HG02852 (cell line): Measurements from ENCODE around the gene CXCL10.
"Not testable (repeated sequence)": the region's sequence is repeated elsewhere in the genome, so short reads cannot be mapped to it uniquely, and the experiment has no call there.

ENCODE experiments used
- ATAC-seq: cut with Tn5 transposase; IDR thresholded peaks from one replicate; pipeline ENCODE4 v1.9.1; 2021; ENCODE audit warnings: mild to moderate bottlenecking, moderate library complexity; ENCODE audit not compliant: unreplicated experiment

Gene CXCL10

DNA sequence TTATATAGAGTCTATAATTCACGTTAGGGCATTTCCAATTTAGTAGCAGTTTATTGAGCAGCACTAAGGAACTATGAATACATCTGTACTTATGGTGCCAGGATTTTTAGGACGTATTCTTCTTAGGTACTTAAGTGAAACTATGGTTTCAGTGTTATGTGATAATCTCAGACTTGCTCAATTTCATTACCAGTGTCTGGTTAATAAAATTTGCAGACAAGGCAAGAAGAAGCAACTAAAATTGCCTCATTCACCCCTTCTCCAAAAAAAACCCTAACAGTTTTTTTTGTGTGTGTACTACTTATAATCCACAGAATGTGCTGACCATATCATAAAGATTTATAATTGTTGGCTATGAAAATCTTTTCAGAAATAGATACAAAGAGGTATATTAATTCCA is 6.0 kb upstream of the CXCL10 start:
- no peak for ATAC-seq

DNA sequence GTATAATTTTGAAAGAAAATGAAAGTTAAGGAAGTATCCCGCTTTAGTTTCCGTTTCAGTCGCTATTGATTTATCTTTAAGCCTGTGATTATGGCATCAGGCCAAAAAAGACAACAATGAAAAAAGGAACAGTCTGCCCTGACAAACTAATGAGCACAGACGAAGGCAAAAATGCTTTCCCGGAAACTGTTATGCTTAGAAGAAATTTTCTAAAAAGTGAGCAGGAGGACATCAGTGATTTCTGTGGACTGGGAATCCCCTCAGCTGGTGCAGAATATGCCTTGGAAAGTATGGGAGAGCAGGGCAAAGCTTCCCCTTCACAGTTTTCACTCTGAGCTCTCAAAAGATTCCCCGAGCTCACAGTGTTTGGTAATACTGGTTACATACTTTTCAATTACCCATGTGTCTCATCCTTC is 5.1 kb upstream of the CXCL10 start:
- ATAC-seq: no peak

- ATAC-seq: no peak
Measured at GRCh38 chr4:76024065-76024464, 768 bp upstream of the CXCL10 start.

DNA sequence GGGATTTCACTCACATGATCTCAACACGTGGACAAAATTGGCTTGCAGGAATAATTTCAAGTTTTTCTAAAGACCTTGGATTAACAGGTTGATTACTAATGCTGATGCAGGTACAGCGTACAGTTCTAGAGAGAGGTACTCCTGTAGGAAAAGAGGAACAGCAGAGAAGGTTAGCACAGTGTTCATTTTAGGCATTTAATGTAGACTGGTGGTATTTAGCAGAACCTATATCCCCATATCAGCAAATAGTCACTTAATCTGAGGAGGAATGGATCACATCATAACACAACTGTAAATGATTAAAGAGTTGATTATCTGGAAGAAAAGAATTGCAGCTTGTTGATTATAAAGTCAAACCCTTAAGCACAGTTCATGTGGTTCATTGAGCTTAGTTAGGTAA is 620 bp downstream of the CXCL10 start:
- ATAC-seq: no peak

- no peak for ATAC-seq
Measured at GRCh38 chr4:76022031-76022430, 1.3 kb downstream of the CXCL10 start.

- no peak for ATAC-seq
Measured at GRCh38 chr4:76017056-76017686, 6.1 kb downstream of the CXCL10 start.

GRCh38 chr4:76016393-76016792 is 6.9 kb downstream of the CXCL10 start:
- ATAC-seq: peak; percentile 68

DNA sequence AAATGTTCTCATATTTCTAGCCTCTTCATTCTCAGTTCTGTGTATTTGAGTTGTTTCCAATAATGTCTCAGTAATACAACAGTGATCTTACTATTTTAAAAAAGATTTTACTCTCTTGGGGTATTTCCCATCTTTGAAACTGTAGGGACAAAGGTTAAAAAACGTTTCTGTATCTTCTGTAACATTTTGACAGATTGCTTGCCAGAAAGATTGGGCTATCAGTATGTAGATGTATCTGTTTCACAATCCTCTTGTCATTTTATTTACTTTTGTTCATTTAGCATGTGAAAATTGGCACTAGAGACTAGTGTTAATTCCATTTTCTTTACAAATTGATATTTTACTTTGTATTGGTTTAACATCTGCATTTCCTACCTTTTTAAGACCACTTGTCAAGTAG is 9.8 kb downstream of the CXCL10 start:
- ATAC-seq: no peak

DNA sequence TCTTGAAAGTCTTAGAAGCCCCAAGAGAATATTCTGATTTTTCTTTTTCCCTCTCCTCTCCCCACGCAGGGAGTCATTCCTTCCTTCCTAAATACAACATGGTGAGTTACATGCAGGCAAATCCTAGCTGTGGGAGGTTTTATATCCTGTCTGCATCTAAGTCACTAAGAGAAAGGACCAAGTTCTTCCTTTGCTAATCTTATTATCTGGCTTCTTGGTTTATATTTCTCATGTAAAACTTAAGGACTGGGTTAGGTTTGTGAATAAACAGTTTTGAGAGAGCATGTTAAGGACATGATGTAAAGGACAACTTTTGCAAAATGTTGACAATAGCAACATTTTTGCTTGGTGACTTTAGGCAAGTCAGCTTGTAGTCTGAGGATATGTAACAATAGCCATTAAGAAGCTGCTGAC is 10.9 kb downstream of the CXCL10 start:
- no peak for ATAC-seq

DNA sequence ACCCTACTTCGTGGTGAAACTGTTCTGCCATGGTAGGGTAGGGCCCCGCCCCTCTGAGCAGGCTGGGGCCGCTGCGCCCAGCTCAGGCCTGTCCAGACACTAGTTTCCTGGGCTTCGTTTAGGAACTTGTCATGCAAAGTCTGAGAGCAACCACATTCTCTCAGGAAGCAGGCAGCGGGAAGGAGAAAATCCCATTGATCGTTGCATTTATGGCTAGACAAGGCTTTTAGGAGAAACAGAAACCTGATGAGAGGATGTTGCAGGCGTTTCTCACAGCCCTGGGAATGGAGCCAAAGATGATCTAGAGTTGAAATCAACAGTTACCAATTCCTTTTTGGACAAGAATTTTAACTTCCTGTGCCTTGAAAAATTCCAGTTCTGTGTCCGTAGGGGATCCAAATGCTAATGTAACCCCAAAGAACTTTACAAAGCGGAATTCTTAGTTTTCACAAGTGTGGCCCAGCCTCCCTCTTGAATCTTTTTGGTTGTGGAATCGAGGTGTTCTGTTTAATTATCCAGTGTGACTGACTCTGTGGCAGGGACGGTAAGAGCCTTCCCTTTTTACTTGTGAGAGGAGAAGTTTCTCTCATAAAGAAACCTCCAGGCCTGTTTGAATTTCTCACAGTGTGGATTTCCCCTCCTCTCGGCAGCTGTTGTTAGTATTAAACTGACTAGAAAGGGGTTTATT is 11.5 kb downstream of the CXCL10 start:
- ATAC-seq: peak; percentile 71

GRCh38 chr4:76011018-76011670 is 12.2 kb downstream of the CXCL10 start:
- no peak for ATAC-seq

DNA sequence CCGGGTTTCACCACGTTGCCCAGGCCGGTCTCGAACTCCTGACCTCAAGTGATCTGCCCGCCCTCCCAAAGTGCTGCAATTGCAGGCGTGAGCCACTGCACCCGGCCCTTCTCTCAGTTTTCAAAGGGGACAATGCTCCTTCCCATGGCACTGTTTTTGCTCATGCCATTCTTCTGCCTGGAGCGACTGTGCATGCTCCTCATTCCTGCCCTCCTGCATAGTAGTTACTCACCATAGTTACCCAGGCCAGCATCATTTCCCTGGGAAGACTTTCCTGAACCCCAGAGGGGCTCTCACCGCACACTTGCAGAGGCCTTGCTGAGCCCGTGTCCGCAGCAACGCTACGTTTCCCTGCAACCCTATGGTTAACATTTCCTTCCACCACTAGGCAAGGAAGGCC is 12.7 kb downstream of the CXCL10 start:
- no peak for ATAC-seq

DNA sequence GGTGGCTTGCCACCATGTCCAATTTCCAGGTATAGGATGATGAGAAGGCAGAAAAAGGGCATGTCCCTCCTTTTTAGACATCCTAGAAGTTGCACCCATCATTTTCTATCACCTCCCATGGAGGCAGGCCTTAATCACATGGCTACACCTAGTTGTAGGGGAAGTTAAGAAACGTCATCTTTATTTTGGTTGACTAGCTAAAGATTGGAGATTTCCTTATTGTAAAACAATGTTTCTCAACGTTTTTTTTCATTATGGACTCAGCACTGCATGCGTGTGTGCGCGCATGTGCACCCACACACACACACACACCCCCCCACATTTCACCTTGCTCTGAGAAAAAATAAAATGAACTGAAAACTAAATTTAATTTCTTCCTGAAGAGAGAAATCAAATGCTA is 14.0 kb downstream of the CXCL10 start:
- ATAC-seq: no peak

- no peak for ATAC-seq
Measured at GRCh38 chr4:76007089-76007862, 16.0 kb downstream of the CXCL10 start, which contains the start of gene CXCL9. Gene CXCL9 (minus strand): TSS chr4:76007509. CDS start chr4:76007449, 60 bp downstream.

DNA sequence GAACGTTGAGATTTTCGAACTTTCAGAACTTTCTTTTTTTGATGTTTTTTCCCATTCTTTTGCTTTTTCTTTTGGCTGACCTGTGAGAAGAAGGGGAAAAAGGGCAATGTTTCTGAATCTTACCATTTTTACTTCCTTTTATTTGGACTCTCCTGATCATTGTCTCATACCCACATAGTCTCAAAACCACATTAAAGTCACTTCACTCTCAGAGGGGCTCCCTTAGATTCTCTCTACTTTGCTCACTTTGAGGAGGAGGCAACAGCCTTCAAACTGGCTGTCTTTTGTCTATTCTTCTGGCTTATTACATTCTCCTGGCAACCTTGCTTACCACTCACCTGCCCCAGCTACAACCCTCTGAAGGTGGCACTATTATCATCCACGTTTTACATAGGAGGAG is 19.7 kb downstream of the CXCL10 start:
- no peak for ATAC-seq

DNA sequence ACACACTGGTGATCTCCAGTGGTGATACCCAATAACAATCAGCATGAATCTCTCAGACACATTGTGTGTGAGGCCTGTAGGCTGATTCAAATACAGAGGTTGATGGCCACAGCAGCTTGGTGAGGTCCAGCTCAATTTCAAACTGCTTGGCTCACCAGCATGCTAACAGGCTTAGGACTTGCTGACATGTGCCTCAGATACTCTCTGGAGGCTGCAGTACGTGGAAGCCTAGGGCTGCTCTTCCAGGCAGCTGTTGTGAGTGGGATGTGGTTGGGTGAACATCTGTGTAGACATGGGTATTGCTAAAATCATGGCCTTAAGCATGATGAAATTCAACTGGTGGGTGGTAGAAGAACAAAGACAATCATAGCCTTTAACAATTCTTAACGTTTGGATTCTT is 20.3 kb downstream of the CXCL10 start:
- ATAC-seq: peak; percentile 69

DNA sequence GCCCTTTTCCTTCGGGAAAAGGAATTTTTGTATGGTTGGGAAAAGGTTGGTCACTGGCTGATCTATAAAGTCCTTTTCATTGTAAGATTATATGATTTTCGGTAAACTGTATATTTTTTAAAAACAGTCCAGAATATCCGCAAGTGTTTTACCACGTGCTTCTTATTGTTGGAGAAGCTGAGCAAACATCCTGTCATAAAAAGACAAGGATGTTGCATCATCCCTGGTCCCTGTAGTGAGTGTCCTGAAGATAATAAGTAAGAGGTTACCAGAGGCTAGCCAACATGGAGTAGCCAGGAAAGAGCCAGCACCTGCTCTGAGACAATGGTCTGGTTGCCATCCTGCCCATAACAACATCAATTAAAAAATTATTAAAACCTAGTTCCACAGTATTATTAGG is 21.1 kb downstream of the CXCL10 start:
- ATAC-seq: no peak

- no peak for ATAC-seq
Measured at GRCh38 chr4:76001700-76002099, 21.6 kb downstream of the CXCL10 start.

GRCh38 chr4:76000279-76000678 is 23.0 kb downstream of the CXCL10 start:
- no peak for ATAC-seq

DNA sequence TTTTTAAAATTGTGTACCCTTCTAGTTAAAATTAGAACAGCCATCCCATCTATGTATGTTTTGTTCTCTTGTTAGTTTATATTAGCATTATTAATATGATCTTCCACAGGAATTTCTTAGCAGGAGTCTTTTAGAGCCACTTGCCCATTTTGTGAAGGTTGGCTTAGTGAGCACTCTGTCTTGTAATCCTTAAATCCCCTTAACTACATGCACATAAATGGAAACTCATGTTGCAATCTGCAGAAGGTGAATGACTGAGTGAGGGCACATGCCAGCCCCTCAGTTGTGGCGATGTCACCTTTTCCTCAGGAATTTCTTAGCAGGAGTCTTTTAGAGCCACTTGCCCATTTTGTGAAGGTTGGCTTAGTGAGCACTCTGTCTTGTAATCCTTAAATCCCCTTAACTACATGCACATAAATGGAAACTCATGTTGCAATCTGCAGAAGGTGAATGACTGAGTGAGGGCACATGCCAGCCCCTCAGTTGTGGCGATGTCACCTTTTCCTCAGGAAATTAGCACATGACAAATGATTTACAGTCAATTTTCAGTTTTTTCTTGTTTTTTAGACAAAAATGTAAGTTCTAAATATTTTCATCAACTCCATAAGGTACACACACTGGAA is 24.7 kb downstream of the CXCL10 start:
- not testable (repeated sequence) for ATAC-seq

- no peak for ATAC-seq
Measured at GRCh38 chr4:75997946-75998345, 25.4 kb downstream of the CXCL10 start.
